Ishikawa (cell line): Measurements from ENCODE around the gene SCN3B.

Experiments
- EP300 ChIP-seq: IDR thresholded peaks from 2 replicates; pipeline ENCODE4 v1.6.1; 2012; ENCODE audit warnings: borderline replicate concordance
- FOXM1 ChIP-seq: IDR thresholded peaks from 2 replicates; pipeline ENCODE4 v1.6.1; 2012; ENCODE audit warnings: low read depth, borderline replicate concordance
- MAX ChIP-seq: IDR thresholded peaks from 2 replicates; pipeline ENCODE4 v1.6.1; 2012
- TCF12 ChIP-seq: IDR thresholded peaks from 2 replicates; pipeline ENCODE4 v1.6.1; 2012; ENCODE audit warnings: low read depth
- TEAD4 ChIP-seq: IDR thresholded peaks from 2 replicates; pipeline ENCODE4 v1.6.1; 2012
- YY1 ChIP-seq: IDR thresholded peaks from 2 replicates; pipeline ENCODE4 v1.6.1; 2012; ENCODE audit warnings: low read depth

DNA sequence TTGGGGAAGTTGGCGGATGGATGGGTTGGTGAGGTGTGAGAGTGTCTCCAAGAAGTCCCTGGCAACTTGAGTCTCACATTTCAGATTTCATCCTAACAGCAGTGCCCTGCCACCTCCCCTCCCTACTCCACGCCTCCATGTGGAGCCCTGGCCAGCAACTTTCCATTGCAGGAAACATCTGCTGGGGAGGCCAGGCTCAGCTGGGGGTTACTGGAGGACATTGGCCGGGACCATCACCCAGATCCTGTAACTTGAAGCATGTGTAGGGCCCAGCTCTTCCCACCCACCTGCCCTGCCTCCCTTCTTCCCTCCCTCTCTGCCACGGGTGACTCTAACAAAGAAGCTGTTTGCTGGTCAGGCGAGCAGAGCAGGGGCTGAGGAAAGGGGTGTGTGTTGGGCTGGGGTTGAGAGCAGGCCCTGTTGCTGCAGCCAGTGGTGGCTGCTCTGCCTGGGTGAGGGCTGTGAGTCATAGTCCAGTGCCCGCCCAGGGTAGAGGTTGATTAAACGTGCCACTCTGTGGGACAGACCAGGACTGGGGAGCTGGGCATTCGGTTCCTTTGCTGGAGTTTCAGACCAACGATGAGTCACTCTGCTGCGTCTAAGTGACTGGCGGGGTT is 64.0 kb downstream of the SCN3B start:
- TF ChIP-seq TEAD4 (no peak), FOXM1 (no peak), MAX (no peak), TCF12 (no peak), EP300 (no peak), YY1 (no peak)
